C4-2B (cell line): ENCODE results near the gene RBM44.

ENCODE experiments used
- ZFX ChIP-seq: fragments of 450-650 bp; IDR thresholded peaks from 2 replicates; pipeline ENCODE4 v1.6.1; 2017
- TF ChIP-seq, protein P1 (sequence below): fragments of 450-650 bp; conservative IDR thresholded peaks from 2 replicates; pipeline ENCODE4 v1.5.1; 2017; ENCODE audit warnings: mild to moderate bottlenecking

DNA sequence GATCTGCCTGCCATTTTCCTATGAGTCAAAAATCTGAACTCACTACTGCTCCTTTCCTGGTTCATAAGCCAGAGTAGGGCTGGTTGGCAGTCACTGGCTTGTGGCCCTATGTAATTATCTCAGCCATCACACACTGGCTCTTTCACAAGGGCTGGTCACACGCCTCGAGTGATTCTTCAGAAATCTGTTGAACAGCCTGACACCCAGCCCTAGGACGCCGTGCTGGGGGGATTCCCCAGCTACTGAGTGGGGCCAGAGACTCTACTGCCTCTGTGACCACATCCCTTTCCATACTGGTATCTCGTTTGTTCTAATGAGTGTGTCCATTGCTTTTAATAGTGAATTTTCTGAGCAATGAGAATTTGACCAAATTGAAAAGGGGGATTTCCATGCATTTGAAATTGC, 45.8 kb upstream of the RBM44 start:
- TF ChIP-seq, protein P1, sequence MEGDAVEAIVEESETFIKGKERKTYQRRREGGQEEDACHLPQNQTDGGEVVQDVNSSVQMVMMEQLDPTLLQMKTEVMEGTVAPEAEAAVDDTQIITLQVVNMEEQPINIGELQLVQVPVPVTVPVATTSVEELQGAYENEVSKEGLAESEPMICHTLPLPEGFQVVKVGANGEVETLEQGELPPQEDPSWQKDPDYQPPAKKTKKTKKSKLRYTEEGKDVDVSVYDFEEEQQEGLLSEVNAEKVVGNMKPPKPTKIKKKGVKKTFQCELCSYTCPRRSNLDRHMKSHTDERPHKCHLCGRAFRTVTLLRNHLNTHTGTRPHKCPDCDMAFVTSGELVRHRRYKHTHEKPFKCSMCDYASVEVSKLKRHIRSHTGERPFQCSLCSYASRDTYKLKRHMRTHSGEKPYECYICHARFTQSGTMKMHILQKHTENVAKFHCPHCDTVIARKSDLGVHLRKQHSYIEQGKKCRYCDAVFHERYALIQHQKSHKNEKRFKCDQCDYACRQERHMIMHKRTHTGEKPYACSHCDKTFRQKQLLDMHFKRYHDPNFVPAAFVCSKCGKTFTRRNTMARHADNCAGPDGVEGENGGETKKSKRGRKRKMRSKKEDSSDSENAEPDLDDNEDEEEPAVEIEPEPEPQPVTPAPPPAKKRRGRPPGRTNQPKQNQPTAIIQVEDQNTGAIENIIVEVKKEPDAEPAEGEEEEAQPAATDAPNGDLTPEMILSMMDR: no peak
- no peak for TF ChIP-seq ZFX
